Stimulated activated naive CD8-positive, alpha-beta T cell treated with anti-CD3 and anti-CD28 coated beads, Interleukin-15, amount 100 ng/mL, for 72 hours (primary cell): ENCODE data around the gene MAP1A.
"Not testable (repeated sequence)": the region's sequence is repeated elsewhere in the genome, so short reads cannot be mapped to it uniquely, and the experiment has no call there.

Experiments used
- ATAC-seq: fragments of 150-1000 bp; cut with Tn5 transposase; 2 replicates; pipeline ENCODE4 v1.10.0; 2021; ENCODE audit warnings: mild to moderate bottlenecking, moderate library complexity
- DNase-seq, 2 donors: peaks; one replicate each; pipeline ENCODE4 v3.0.0; 2021 to 2022
- H3K27ac Mint-ChIP-seq, 2 donors: one replicate each; pipeline ENCODE4 v1.8.0; 2022; ENCODE audit warnings: mild to moderate bottlenecking in 2 of 2, mixed read lengths in 2 of 2, moderate library complexity in 2 of 2
- H3K27me3 Mint-ChIP-seq: one replicate; pipeline ENCODE4 v1.8.0; 2022; ENCODE audit warnings: mixed read lengths
- H3K4me1 Mint-ChIP-seq: one replicate; pipeline ENCODE4 v1.8.0; 2022; ENCODE audit warnings: mild to moderate bottlenecking, mixed read lengths
- H3K4me3 Mint-ChIP-seq, 2 donors: one replicate each; pipeline ENCODE4 v1.8.0; 2022; ENCODE audit warnings: mild to moderate bottlenecking in 2 of 2, mixed read lengths in 2 of 2, moderate library complexity in 1 of 2
- H3K9me3 Mint-ChIP-seq, 2 donors: one replicate each; pipeline ENCODE4 v1.8.0; 2022; ENCODE audit warnings: mixed read lengths in 2 of 2

Gene MAP1A

DNA sequence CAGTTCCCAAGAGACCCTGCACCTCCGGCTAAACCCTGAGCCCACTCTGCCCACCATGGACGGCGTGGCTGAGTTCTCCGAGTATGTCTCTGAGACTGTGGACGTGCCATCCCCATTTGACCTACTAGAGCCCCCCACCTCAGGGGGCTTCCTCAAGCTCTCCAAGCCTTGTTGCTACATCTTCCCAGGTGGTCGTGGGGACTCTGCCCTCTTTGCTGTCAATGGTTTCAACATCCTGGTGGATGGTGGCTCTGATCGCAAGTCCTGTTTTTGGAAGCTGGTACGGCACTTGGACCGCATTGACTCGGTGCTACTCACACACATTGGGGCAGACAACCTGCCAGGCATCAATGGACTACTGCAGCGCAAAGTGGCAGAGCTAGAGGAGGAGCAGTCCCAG lies 4.0 kb downstream of the MAP1A start:
- Mint-ChIP-seq H3K27ac (no peak overlapping the region), H3K9me3 (no peaks in the 10 kb centered on the region), H3K27me3 (peaks cover 32% of the 10 kb centered on the region), H3K4me1 (peaks cover 44% of the 10 kb centered on the region), H3K4me3 (no peak overlapping the region)
- ATAC-seq (no peak), DNase-seq (no peak)

DNA sequence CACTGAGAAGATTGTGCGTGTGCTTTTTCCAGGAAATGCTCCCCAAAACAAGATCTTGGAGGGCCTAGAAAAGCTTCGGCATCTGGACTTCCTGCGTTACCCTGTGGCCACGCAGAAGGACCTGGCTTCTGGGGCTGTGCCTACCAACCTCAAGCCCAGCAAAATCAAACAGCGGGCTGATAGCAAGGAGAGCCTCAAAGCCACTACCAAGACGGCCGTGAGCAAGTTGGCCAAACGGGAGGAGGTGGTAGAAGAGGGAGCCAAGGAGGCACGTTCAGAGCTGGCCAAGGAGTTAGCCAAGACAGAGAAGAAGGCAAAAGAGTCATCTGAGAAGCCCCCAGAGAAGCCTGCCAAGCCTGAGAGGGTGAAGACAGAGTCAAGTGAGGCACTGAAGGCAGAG lies 4.8 kb downstream of the MAP1A start:
- H3K27me3 Mint-ChIP-seq, result peaks cover 24% of the 10 kb centered on the region
- H3K9me3 Mint-ChIP-seq, result no peaks in the 10 kb centered on the region
- no peak overlapping the region for H3K27ac Mint-ChIP-seq

DNA sequence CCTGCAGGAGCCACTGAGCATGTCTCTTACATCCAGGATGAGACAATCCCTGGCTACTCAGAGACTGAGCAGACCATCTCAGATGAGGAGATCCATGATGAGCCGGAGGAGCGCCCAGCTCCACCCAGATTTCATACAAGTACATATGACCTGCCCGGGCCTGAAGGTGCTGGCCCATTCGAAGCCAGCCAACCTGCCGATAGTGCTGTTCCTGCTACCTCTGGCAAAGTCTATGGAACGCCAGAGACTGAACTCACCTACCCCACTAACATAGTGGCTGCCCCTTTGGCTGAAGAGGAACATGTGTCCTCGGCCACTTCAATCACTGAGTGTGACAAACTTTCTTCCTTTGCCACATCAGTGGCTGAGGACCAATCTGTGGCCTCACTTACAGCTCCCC lies 6.2 kb downstream of the MAP1A start:
- H3K9me3 Mint-ChIP-seq, result no peaks in the 10 kb centered on the region
- ATAC-seq, result no peak
- H3K4me1 Mint-ChIP-seq, result peaks cover 22% of the 10 kb centered on the region
- DNase-seq, result no peak
- H3K27ac Mint-ChIP-seq, result no peak overlapping the region
- H3K27me3 Mint-ChIP-seq, result peaks cover 10% of the 10 kb centered on the region
- H3K4me3 Mint-ChIP-seq, result no peak overlapping the region

More for the DNA sequence above, 4.8 kb downstream of the MAP1A start:
- ATAC-seq (no peak), DNase-seq (no peak)
- Mint-ChIP-seq H3K4me1 (peaks cover 36% of the 10 kb centered on the region), H3K4me3 (no peak overlapping the region)

DNA sequence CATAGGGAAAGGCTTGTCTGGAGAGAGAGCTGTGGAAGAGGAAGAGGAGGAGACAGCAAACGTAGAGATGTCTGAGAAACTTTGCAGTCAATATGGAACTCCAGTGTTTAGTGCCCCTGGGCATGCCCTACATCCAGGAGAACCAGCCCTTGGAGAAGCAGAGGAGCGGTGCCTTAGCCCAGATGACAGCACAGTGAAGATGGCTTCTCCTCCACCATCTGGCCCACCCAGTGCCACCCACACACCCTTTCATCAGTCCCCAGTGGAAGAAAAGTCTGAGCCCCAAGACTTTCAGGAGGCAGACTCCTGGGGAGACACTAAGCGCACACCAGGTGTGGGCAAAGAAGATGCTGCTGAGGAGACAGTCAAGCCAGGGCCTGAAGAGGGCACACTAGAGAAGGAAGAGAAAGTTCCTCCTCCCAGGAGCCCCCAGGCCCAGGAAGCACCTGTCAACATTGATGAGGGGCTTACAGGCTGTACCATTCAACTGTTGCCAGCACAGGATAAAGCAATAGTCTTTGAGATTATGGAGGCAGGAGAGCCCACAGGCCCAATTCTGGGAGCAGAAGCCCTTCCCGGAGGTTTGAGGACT lies 6.9 kb downstream of the MAP1A start:
- Mint-ChIP-seq H3K4me3 (no peak overlapping the region), H3K9me3 (no peaks in the 10 kb centered on the region), H3K4me1 (peaks cover 15% of the 10 kb centered on the region), H3K27ac (peak overlapping the region; percentile 32 to 55), H3K27me3 (peaks cover 3% of the 10 kb centered on the region)
- ATAC-seq (no peak), DNase-seq (no peak)

DNA sequence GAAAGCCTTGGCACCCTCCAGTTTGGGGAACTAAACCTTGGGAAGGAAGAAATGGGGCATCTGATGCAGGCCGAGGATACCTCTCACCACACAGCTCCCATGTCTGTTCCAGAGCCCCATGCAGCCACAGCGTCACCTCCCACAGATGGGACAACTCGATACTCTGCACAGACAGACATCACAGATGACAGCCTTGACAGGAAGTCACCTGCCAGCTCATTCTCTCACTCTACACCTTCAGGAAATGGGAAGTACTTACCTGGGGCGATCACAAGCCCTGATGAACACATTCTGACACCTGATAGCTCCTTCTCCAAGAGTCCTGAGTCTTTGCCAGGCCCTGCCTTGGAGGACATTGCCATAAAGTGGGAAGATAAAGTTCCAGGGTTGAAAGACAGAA lies 7.7 kb downstream of the MAP1A start:
- Mint-ChIP-seq H3K27me3 (no peaks in the 10 kb centered on the region), H3K4me3 (no peak overlapping the region), H3K4me1 (peaks cover 15% of the 10 kb centered on the region), H3K27ac (peak overlapping the region; percentile 23 to 86), H3K9me3 (no peaks in the 10 kb centered on the region)
- DNase-seq, result no peak
- ATAC-seq, result no peak

DNA sequence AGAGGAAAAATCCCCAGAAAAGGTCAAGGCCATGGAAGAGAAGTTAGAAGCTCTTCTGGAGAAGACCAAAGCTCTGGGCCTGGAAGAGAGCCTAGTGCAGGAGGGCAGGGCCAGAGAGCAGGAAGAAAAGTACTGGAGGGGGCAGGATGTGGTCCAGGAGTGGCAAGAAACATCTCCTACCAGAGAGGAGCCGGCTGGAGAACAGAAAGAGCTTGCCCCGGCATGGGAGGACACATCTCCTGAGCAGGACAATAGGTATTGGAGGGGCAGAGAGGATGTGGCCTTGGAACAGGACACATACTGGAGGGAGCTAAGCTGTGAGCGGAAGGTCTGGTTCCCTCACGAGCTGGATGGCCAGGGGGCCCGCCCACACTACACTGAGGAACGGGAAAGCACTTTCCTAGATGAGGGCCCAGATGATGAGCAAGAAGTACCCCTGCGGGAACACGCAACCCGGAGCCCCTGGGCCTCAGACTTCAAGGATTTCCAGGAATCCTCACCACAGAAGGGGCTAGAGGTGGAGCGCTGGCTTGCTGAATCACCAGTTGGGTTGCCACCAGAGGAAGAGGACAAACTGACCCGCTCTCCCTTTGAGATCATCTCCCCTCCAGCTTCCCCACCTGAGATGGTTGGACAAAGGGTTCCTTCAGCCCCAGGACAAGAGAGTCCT lies 9.0 kb downstream of the MAP1A start:
- H3K4me1 Mint-ChIP-seq, result peaks cover 15% of the 10 kb centered on the region
- H3K27ac Mint-ChIP-seq, result no peak overlapping the region
- no peak for ATAC-seq
- H3K9me3 Mint-ChIP-seq, result no peaks in the 10 kb centered on the region
- no peaks in the 10 kb centered on the region for H3K27me3 Mint-ChIP-seq
- H3K4me3 Mint-ChIP-seq, result no peak overlapping the region
- no peak for DNase-seq

DNA sequence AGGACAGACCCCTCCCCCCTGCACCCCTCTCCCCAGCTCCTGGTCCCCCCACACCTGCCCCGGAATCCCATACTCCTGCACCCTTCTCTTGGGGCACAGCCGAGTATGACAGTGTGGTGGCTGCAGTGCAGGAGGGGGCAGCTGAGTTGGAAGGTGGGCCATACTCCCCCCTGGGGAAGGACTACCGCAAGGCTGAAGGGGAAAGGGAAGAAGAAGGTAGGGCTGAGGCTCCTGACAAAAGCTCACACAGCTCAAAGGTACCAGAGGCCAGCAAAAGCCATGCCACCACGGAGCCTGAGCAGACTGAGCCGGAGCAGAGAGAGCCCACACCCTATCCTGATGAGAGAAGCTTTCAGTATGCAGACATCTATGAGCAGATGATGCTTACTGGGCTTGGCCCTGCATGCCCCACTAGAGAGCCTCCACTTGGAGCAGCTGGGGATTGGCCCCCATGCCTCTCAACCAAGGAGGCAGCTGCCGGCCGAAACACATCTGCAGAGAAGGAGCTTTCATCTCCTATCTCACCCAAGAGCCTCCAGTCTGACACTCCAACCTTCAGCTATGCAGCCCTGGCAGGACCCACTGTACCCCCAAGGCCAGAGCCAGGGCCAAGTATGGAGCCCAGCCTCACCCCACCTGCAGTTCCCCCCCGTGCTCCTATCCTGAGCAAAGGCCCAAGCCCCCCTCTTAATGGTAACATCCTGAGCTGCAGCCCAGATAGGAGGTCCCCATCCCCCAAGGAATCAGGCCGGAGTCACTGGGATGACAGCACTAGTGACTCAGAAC lies 9.8 kb downstream of the MAP1A start:
- H3K27me3 Mint-ChIP-seq, result no peaks in the 10 kb centered on the region

DNA sequence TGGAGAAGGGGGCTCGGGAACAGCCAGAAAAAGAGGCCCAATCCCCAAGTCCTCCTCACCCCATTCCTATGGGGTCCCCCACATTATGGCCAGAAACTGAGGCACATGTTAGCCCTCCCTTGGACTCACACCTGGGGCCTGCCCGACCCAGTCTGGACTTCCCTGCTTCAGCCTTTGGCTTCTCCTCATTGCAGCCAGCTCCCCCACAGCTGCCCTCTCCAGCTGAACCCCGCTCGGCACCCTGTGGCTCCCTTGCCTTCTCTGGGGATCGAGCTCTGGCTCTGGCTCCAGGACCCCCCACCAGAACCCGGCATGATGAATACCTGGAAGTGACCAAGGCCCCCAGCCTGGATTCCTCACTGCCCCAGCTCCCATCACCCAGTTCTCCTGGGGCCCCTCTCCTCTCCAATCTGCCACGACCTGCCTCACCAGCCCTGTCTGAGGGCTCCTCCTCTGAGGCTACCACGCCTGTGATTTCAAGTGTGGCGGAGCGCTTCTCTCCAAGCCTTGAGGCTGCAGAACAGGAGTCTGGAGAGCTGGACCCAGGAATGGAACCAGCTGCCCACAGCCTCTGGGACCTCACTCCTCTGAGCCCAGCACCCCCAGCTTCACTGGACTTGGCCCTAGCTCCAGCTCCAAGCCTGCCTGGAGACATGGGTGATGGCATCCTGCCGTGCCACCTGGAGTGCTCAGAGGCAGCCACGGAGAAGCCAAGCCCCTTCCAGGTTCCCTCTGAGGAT lies 10.6 kb downstream of the MAP1A start:
- Mint-ChIP-seq H3K27me3 (no peaks in the 10 kb centered on the region), H3K9me3 (no peaks in the 10 kb centered on the region), H3K27ac (peak overlapping the region in 1 of 2 donors; percentile 49), H3K4me1 (peaks cover 15% of the 10 kb centered on the region), H3K4me3 (no peak overlapping the region)
- no peak for DNase-seq
- ATAC-seq, result no peak

More for the DNA sequence above, 9.8 kb downstream of the MAP1A start:
- DNase-seq, result no peak
- H3K27ac Mint-ChIP-seq, result no peak overlapping the region
- H3K9me3 Mint-ChIP-seq, result no peaks in the 10 kb centered on the region
- H3K4me1 Mint-ChIP-seq, result peaks cover 15% of the 10 kb centered on the region
- H3K4me3 Mint-ChIP-seq, result no peak overlapping the region
- ATAC-seq, result no peak

DNA sequence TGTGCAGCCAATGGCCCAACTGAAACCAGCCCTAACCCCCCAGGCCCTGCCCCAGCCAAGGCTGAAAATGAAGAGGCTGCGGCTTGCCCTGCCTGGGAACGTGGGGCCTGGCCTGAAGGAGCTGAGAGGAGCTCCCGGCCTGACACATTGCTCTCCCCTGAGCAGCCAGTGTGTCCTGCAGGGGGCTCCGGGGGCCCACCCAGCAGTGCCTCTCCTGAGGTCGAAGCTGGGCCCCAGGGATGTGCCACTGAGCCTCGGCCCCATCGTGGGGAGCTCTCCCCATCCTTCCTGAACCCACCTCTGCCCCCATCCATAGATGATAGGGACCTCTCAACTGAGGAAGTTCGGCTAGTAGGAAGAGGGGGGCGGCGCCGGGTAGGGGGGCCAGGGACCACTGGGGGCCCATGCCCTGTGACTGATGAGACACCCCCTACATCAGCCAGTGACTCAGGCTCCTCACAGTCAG lies 11.2 kb downstream of the MAP1A start:
- H3K27me3 Mint-ChIP-seq, result no peaks in the 10 kb centered on the region

DNA sequence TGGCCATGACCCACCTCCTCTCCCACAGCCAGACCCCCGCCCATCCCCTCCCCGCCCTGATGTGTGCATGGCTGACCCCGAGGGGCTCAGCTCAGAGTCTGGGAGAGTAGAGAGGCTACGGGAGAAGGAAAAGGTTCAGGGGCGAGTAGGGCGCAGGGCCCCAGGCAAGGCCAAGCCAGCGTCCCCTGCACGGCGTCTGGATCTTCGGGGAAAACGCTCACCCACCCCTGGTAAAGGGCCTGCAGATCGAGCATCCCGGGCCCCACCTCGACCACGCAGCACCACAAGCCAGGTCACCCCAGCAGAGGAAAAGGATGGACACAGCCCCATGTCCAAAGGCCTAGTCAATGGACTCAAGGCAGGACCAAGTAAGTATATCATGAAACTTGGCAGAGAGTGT lies 11.7 kb downstream of the MAP1A start:
- Mint-ChIP-seq H3K4me3 (no peak overlapping the region), H3K27me3 (no peaks in the 10 kb centered on the region), H3K4me1 (peaks cover 13% of the 10 kb centered on the region)

More for the DNA sequence above, 11.2 kb downstream of the MAP1A start:
- peak; percentile 4 for ATAC-seq
- H3K4me3 Mint-ChIP-seq, result no peak overlapping the region
- peaks cover 15% of the 10 kb centered on the region for H3K4me1 Mint-ChIP-seq
- no peak for DNase-seq
- H3K27ac Mint-ChIP-seq, result no peak overlapping the region
- no peaks in the 10 kb centered on the region for H3K9me3 Mint-ChIP-seq

DNA sequence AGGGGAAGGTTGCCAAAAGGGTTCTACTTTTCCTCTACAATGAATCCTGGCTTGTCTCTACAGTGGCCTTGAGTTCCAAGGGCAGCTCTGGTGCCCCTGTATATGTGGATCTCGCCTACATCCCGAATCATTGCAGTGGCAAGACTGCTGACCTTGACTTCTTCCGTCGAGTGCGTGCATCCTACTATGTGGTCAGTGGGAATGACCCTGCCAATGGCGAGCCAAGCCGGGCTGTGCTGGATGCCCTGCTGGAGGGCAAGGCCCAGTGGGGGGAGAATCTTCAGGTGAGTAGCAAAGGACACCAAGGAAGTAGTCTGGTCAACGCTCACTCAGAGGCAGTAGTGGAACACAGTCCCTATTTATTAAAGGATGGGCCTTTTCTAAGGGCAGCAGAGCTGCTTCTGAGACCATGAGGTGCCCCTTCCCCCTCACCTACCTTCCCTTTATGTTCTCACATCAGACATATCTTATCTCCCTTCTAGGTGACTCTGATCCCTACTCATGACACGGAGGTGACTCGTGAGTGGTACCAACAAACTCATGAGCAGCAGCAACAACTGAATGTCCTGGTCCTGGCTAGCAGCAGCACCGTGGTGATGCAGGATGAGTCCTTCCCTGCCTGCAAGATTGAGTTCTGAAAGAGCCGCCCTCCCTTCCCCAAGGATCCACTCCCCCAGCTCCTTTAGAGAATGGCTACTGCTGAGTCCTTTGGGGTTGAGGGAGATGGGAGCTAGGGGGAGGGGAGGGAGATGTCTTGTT lies 12.4 kb downstream of the MAP1A start:
- H3K27me3 Mint-ChIP-seq, result no peaks in the 10 kb centered on the region
- H3K27ac Mint-ChIP-seq, result no peak overlapping the region
- DNase-seq (no peak), ATAC-seq (no peak)
- H3K4me3 Mint-ChIP-seq, result no peak overlapping the region
- no peaks in the 10 kb centered on the region for H3K9me3 Mint-ChIP-seq
- H3K4me1 Mint-ChIP-seq, result peaks cover 7% of the 10 kb centered on the region

More for the DNA sequence above, 11.7 kb downstream of the MAP1A start:
- no peaks in the 10 kb centered on the region for H3K9me3 Mint-ChIP-seq
- ATAC-seq (peak; percentile 31), DNase-seq (no peak)
- no peak overlapping the region for H3K27ac Mint-ChIP-seq

DNA sequence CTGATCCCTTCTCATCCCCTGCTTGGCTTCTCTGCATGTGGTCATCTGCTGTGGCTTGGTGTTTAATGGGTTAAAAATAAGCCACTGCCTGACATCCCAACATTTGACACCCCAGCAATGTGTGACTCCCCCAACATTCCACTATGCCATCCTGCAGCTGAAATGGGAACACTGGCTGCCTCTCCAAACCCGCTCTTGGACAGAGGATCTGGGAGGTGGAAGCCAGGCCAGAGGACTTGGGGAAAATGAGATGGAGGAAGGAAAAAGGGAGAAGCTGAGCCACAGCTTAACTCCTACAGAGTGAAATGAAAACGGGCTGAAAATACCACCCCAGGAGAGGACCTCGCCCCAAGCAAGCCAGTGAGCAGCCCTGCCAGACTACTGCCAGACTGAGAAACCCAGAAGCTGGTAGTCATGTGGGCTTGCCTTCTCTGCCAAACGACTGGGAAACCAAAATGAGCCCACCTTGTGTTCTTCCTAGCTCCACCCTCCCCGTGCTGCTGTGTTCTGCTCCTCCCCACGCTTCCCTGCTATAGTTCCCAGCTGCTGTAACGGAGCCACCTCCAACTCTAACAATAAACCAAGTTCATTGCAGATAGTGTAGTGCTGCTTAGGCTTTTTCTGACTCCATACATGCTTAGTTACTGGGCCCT lies 13.7 kb downstream of the MAP1A start:
- H3K27me3 Mint-ChIP-seq, result no peaks in the 10 kb centered on the region

DNA sequence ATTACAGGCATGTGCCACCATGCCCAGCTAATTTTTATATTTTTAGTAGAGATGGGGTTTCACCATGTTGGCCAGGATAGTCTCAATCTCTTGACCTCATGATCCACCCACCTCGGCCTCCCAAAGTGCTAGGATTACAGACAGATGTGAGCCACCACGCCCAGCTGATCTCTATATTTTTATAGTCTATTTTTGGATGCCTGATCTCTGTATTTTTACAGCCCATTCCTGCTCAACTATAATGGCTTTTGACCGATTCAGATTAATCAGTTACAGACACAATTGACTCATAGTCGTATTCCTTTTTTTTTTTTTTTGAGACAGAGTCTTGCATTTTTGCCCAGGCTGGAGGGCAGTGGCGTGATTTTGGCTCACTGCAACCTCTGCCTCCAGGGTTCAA lies 15.4 kb downstream of the MAP1A start:
- H3K4me3 Mint-ChIP-seq, ATAC-seq, DNase-seq: not testable (repeated sequence)

More for the DNA sequence above, 13.7 kb downstream of the MAP1A start:
- DNase-seq, result no peak
- H3K4me3 Mint-ChIP-seq, result no peak overlapping the region
- no peak for ATAC-seq
- H3K9me3 Mint-ChIP-seq, result no peaks in the 10 kb centered on the region
- H3K27ac Mint-ChIP-seq, result no peak overlapping the region
- H3K4me1 Mint-ChIP-seq, result no peaks in the 10 kb centered on the region

DNA sequence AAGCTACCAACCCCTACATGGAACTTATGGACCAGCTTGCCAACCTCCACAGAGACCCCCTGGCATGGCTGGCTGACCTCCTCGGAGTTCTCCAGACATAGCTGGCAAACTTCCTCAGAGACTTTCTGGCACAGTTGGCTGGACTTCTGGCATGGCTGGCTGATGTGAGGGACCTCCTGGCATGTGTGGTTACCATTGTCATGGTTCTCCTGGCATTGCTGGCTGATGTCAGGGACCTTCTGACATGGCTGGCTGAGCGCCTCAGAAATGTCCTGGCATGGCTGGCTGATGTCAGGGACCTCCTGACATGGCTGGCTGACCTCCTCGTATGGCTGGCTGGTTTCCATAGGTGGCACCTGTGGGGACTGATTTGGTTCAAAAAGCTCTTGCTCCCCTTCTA lies 17.5 kb downstream of the MAP1A start:
- no peak for DNase-seq
- Mint-ChIP-seq H3K27ac (no peak overlapping the region), H3K9me3 (no peaks in the 10 kb centered on the region)

More for the DNA sequence above, 15.4 kb downstream of the MAP1A start:
- not testable (repeated sequence) for H3K4me1 Mint-ChIP-seq, H3K9me3 Mint-ChIP-seq, H3K27me3 Mint-ChIP-seq, H3K27ac Mint-ChIP-seq

More for the DNA sequence above, 17.5 kb downstream of the MAP1A start:
- no peak for ATAC-seq
- H3K4me1 Mint-ChIP-seq, result no peaks in the 10 kb centered on the region
- no peaks in the 10 kb centered on the region for H3K27me3 Mint-ChIP-seq
- H3K4me3 Mint-ChIP-seq, result no peak overlapping the region
